Fibroblast of lung (primary cell): ENCODE data around the gene PCDHA1. TPM values are rescaled to one million over a fixed set of nuclear protein-coding genes. Genes with fewer than 3 reads are reported as not detected.

Experiments
- DNase-seq, 2 donors: peaks; one replicate each; pipeline versions ENCODE4 v3.0.0 to v3.0.0-alpha.2; 2010; ENCODE audit warnings: low read depth in 2 of 2
- H2AFZ ChIP-seq: 2 replicates; pipeline ENCODE4 v1.5.1; 2012; ENCODE audit warnings: low read length, control low read depth, inconsistent platforms
- H3K27ac ChIP-seq: 2 replicates; pipeline ENCODE4 v1.5.1; 2011; ENCODE audit warnings: low read length, control low read depth; ENCODE audit not compliant: insufficient read depth
- H3K27me3 ChIP-seq: 2 replicates; pipeline ENCODE4 v1.5.1; 2011; ENCODE audit warnings: mild to moderate bottlenecking, low read length; ENCODE audit not compliant: control insufficient read depth, insufficient read depth
- H3K36me3 ChIP-seq: 2 replicates; pipeline ENCODE4 v1.5.1; 2011; ENCODE audit warnings: low read length; ENCODE audit not compliant: control insufficient read depth, insufficient read depth
- H3K4me1 ChIP-seq: 2 replicates; pipeline ENCODE4 v1.5.1; 2011; ENCODE audit warnings: low read length; ENCODE audit not compliant: control insufficient read depth, insufficient read depth; ENCODE audit errors: extremely low read depth
- H3K4me2 ChIP-seq: 2 replicates; pipeline ENCODE4 v1.5.1; 2011; ENCODE audit warnings: low read length, control low read depth; ENCODE audit not compliant: insufficient read depth; ENCODE audit errors: extremely low read depth
- H3K4me3 ChIP-seq, 4 experiments: fragments of 200-600 bp in 1 of 4; sonication (generic) in 1 of 4; replicated peaks in 1 of 4; 2 replicates each; pipeline ENCODE4 v1.5.1; 2011 to 2016; ENCODE audit warnings: low read length in 4 of 4, low read depth in 3 of 4, mild to moderate bottlenecking in 3 of 4, control low read depth in 2 of 4, inconsistent platforms in 1 of 4, mixed read lengths in 1 of 4; ENCODE audit not compliant: insufficient read depth in 1 of 4; ENCODE audit errors: control extremely low read depth in 1 of 4
- H3K79me2 ChIP-seq: 2 replicates; pipeline ENCODE4 v1.5.1; 2012; ENCODE audit warnings: mild to moderate bottlenecking, low read length, inconsistent platforms; ENCODE audit not compliant: control insufficient read depth, insufficient read depth
- H3K9ac ChIP-seq: 2 replicates; pipeline ENCODE4 v1.5.1; 2011; ENCODE audit warnings: mild to moderate bottlenecking, low read length, control low read depth; ENCODE audit not compliant: insufficient read depth
- H3K9me3 ChIP-seq: 2 replicates; pipeline ENCODE4 v1.5.1; 2012; ENCODE audit warnings: low read depth, low read length; ENCODE audit not compliant: control insufficient read depth, insufficient read depth
- H4K20me1 ChIP-seq: 2 replicates; pipeline ENCODE4 v1.5.1; 2011; ENCODE audit warnings: low read length; ENCODE audit not compliant: control insufficient read depth, insufficient read depth; ENCODE audit errors: extremely low read depth
- EZH2 ChIP-seq: IDR thresholded peaks from 2 replicates; pipeline ENCODE4 v1.5.1; 2012; ENCODE audit warnings: low read length, control low read depth, mild to moderate bottlenecking; ENCODE audit errors: missing control alignments
- polyA plus RNA-seq, 2 donors: library from polyadenylated mRNA; depleted of rRNA in 1 of 2; stranded (reverse) in 1 of 2; unstranded in 1 of 2; fragments of >200 nt; gene quantifications; 2 replicates each; pipeline ENCODE4 v1.2.1, GENCODE V29; 2011 to 2012; ENCODE audit warnings: missing spikeins in 1 of 2
- total RNA-seq: library from RNA; depleted of rRNA; stranded (reverse); fragments of >200 nt; gene quantifications from 2 replicates; pipeline ENCODE4 v1.2.1, GENCODE V29; 2014
- TF ChIP-seq, protein P1 (sequence below), 2 donors: IDR thresholded peaks in 1 of 2; conservative IDR thresholded peaks in 1 of 2; 1 replicate in 1 of 2; 2 replicates in 1 of 2; pipeline ENCODE4 v1.5.1; 2011 to 2012; ENCODE audit warnings: low read length in 2 of 2, control low read depth in 1 of 2, inconsistent platforms in 1 of 2, low read depth in 1 of 2, mild to moderate bottlenecking in 1 of 2

Gene PCDHA1
- total and polyA plus RNA-seq, 2 donors (not counting 1 experiment from before 2014, with no cell fraction given): under 0.01 to 0.12 TPM

DNA sequence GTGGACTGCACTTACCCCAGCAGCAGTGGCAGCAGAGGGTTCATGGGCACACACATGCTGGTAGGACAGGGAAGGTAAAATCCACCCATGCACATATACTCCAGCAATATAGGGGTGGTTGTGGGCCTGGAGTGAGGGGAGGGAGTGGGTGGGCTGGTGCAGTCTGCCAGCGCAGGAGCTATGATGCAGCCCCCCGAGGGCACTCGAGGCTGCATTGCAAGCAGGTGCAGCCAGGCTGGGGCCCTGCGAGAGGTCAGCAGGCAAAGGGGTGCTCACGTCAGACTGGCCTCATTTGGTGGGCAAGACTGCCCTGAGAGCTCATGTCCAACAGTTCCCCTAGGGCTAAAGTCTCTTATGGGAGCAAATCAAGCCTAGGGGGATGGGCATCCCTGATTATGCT is 32.4 kb upstream of the PCDHA1 start:
- Histone ChIP-seq H3K27me3 (no peaks in the 10 kb centered on the region), H3K9me3 (no peaks in the 10 kb centered on the region), H3K36me3 (no peaks in the 10 kb centered on the region), H2AFZ (no peak overlapping the region), H3K4me1 (no peaks in the 10 kb centered on the region), H3K4me2 (no peak overlapping the region), H3K9ac (no peak overlapping the region), H3K79me2 (no peaks in the 10 kb centered on the region), H3K4me3 (no peak overlapping the region), H3K27ac (no peak overlapping the region), H4K20me1 (no peaks in the 10 kb centered on the region)
- no peak for DNase-seq
- no peak for TF ChIP-seq EZH2
- TF ChIP-seq, protein P1, sequence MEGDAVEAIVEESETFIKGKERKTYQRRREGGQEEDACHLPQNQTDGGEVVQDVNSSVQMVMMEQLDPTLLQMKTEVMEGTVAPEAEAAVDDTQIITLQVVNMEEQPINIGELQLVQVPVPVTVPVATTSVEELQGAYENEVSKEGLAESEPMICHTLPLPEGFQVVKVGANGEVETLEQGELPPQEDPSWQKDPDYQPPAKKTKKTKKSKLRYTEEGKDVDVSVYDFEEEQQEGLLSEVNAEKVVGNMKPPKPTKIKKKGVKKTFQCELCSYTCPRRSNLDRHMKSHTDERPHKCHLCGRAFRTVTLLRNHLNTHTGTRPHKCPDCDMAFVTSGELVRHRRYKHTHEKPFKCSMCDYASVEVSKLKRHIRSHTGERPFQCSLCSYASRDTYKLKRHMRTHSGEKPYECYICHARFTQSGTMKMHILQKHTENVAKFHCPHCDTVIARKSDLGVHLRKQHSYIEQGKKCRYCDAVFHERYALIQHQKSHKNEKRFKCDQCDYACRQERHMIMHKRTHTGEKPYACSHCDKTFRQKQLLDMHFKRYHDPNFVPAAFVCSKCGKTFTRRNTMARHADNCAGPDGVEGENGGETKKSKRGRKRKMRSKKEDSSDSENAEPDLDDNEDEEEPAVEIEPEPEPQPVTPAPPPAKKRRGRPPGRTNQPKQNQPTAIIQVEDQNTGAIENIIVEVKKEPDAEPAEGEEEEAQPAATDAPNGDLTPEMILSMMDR (conservative IDR thresholded peaks at IDR 0.05 in 1 of 2, IDR thresholded peaks at IDR 0.05 in 1 of 2; ENCODE audit: low read depth in 1 of 2, low read length in 2 of 2): no peak

DNA sequence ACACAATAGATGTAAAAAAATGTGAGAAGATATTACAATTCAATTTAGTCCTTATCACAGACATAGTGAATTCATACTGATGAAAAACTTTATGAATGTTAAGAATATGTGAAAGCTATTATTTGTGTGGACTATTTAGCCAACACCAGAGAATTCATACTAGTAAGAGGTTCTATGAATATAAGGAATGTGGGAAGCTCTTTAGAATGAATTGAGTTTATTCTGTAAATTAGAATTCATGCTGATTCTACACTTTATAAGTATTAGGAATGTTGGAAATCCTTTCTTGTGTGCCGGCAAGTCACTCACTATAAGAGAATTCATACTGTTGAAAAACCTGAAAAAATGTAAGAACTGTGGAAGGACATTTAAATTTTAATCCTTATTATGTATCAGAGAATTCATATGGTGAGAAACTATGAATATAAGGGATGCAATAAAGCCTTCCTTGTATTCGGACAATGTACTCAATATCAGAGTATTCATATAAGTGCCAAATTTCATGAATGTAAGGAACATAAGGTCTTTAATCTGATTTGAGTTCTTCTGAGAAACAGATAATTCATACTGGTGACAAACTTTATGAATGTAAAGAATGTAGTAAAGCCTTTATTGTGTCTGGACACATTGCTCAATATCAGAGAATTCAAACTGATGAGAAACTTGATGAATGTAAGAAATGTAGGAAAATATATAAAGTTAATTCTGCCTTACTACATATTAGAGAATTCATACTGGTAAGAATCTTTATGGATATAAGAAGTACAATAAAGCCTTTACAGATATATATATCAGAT is 21.6 kb upstream of the PCDHA1 start:
- H3K4me1 ChIP-seq: no peaks in the 10 kb centered on the region
- H2AFZ ChIP-seq: no peak overlapping the region
- H3K27ac ChIP-seq: no peak overlapping the region
- no peaks in the 10 kb centered on the region for H3K36me3 ChIP-seq
- no peaks in the 10 kb centered on the region for H3K9me3 ChIP-seq
- H3K4me2 ChIP-seq: no peak overlapping the region
- no peaks in the 10 kb centered on the region for H3K79me2 ChIP-seq
- H3K9ac ChIP-seq: no peak overlapping the region
- H4K20me1 ChIP-seq: no peaks in the 10 kb centered on the region
- no peaks in the 10 kb centered on the region for H3K27me3 ChIP-seq
- H3K4me3 ChIP-seq: no peak overlapping the region
- TF ChIP-seq EZH2: no peak
- TF ChIP-seq, protein P1 (conservative IDR thresholded peaks at IDR 0.05 in 1 of 2, IDR thresholded peaks at IDR 0.05 in 1 of 2; ENCODE audit: low read depth in 1 of 2, low read length in 2 of 2): no peak
- DNase-seq: peak in 1 of 2 donors; percentile 3

DNA sequence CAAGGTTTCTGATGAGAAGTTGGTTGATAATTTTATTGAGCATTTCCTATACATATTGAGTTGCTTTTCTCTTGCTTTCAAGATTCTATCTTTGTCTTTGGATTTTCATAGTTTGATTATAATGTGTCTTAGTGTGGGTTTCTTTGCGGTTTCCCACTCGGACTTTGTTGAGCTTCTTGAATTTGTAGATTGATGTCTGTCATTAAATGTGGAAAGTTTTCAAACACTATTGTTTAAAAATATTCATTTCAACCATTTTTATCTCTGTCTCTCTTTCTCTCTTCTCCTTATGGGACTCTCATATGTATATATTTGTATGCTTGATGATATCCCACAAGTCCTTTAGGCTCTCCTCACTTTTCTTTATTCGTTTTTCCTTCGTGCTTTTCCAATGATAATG is 18.5 kb upstream of the PCDHA1 start:
- Histone ChIP-seq H3K36me3 (no peaks in the 10 kb centered on the region), H3K27me3 (no peaks in the 10 kb centered on the region), H3K27ac (no peak overlapping the region), H3K9ac (no peak overlapping the region), H4K20me1 (no peaks in the 10 kb centered on the region), H3K4me2 (no peak overlapping the region), H3K4me1 (no peaks in the 10 kb centered on the region), H3K4me3 (no peak overlapping the region), H3K79me2 (no peaks in the 10 kb centered on the region), H3K9me3 (no peaks in the 10 kb centered on the region), H2AFZ (no peak overlapping the region)
- no peak for TF ChIP-seq EZH2
- TF ChIP-seq, protein P1 (conservative IDR thresholded peaks at IDR 0.05 in 1 of 2, IDR thresholded peaks at IDR 0.05 in 1 of 2; ENCODE audit: low read depth in 1 of 2, low read length in 2 of 2): no peak
- DNase-seq: no peak
